HCT116 (cell line): ENCODE measurements around the gene SETD9. TPM values are rescaled to one million over a fixed set of nuclear protein-coding genes. Genes with fewer than 3 reads are reported as not detected.

Source experiments
- ATAC-seq: fragments of 200-7000 bp; cut with Tn5 transposase; 2 replicates; pipeline ENCODE4 v1.9.1; 2020; ENCODE audit warnings: mild to moderate bottlenecking, moderate library complexity
- BruUV-seq: library from RNA; stranded (reverse); fragments of 400-500 nt; replicated peaks from 2 replicates; lab custom pipeline; 2021; lab: Mats Ljungman, UMichigan
- CTCF ChIA-PET: fragments of 300-600 bp; sonication (Branson Sonifier 250); formaldehyde crosslinking; loops from one replicate; lab custom pipeline; 2021; ENCODE audit warnings: antibody characterized with exemption; lab: Charles Lee
- POLR2A ChIA-PET: fragments of 300-600, 350-600 bp; sonication (Branson Sonifier 250); formaldehyde crosslinking; loops from one replicate; lab custom pipeline; 2021; ENCODE audit warnings: antibody characterized with exemption; lab: Charles Lee
- RAD21 ChIA-PET, 2 experiments: fragments of 300-600 bp; sonication (Branson Sonifier 250); formaldehyde crosslinking; loops; one replicate each; lab custom pipeline; 2023; ENCODE audit warnings: low total read pairs in 2 of 2; ENCODE audit not compliant: uncharacterized antibody in 2 of 2, unreplicated experiment in 2 of 2, low non-redundant PET in 1 of 2; lab: Charles Lee
- DNase-seq: peaks from one replicate; pipeline ENCODE4 v3.0.0-alpha.2; 2010; ENCODE audit warnings: low read depth, low spot score
- H2AFZ ChIP-seq: fragments of 200-600 bp; shearing (Covaris generic), sonication (generic); 2 replicates; pipeline ENCODE4 v1.6.1; 2017; ENCODE audit warnings: low read depth, mixed run types, mixed read lengths, antibody characterized with exemption, low read length; ENCODE audit not compliant: poor library complexity, severe bottlenecking
- H3K27ac ChIP-seq: 2 replicates; pipeline ENCODE4 v1.5.1; 2012; ENCODE audit warnings: low read depth, low read length
- H3K27me3 ChIP-seq: fragments of 200-600 bp; sonication (generic); 2 replicates; pipeline ENCODE4 v1.6.1; 2016; ENCODE audit warnings: mixed run types, low read length, mixed read lengths; ENCODE audit not compliant: insufficient read depth
- H3K36me3 ChIP-seq, 2 experiments: fragments of 200-500 bp in 1 of 2; fragments of 200-600 bp in 1 of 2; sonication (Bioruptor generic) in 1 of 2; sonication (generic) in 1 of 2; 2 replicates each; pipeline versions ENCODE4 v1.5.1 to v1.6.1; 2014 to 2016; ENCODE audit warnings: low read length in 2 of 2, inconsistent platforms in 1 of 2, mixed read lengths in 1 of 2, mixed run types in 1 of 2; ENCODE audit not compliant: insufficient read depth in 2 of 2, control insufficient read depth in 1 of 2
- H3K4me1 ChIP-seq, 2 experiments: fragments of 200-600 bp in 1 of 2; sonication (generic) in 1 of 2; 2 replicates each; pipeline versions ENCODE4 v1.5.1 to v1.6.1; 2012 to 2017; ENCODE audit warnings: low read length in 2 of 2, inconsistent platforms in 1 of 2, mild to moderate bottlenecking in 1 of 2, mixed read lengths in 1 of 2, mixed run types in 1 of 2, moderate library complexity in 1 of 2; ENCODE audit not compliant: insufficient read depth in 2 of 2, control insufficient read depth in 1 of 2
- H3K4me2 ChIP-seq: fragments of 200-600 bp; sonication (generic); 2 replicates; pipeline ENCODE4 v1.6.1; 2017; ENCODE audit warnings: mixed run types, low read length, mixed read lengths
- H3K4me3 ChIP-seq, 2 experiments: fragments of 200-600 bp in 1 of 2; sonication (generic) in 1 of 2; replicated peaks in 1 of 2; 2 replicates each; pipeline ENCODE4 v1.5.1; 2011 to 2016; ENCODE audit warnings: low read length in 2 of 2, control low read depth in 1 of 2, low read depth in 1 of 2, mild to moderate bottlenecking in 1 of 2, mixed read lengths in 1 of 2, mixed run types in 1 of 2
- H3K79me2 ChIP-seq: fragments of 200-600 bp; sonication (generic); 2 replicates; pipeline ENCODE4 v1.6.1; 2017; ENCODE audit warnings: mild to moderate bottlenecking, mixed run types, low read length, moderate library complexity, mixed read lengths; ENCODE audit not compliant: insufficient read depth
- H3K9ac ChIP-seq: fragments of 200-600 bp; sonication (generic); 2 replicates; pipeline ENCODE4 v1.6.1; 2016; ENCODE audit warnings: low read length, mixed read lengths
- H3K9me2 ChIP-seq: fragments of 200-600 bp; sonication (generic), shearing (Covaris generic); 2 replicates; pipeline ENCODE4 v1.6.1; 2017; ENCODE audit warnings: mixed run types, mild to moderate bottlenecking, moderate library complexity; ENCODE audit not compliant: insufficient read depth
- H3K9me3 ChIP-seq, 2 experiments: fragments of 200-500 bp in 1 of 2; fragments of 200-600 bp in 1 of 2; sonication (Bioruptor generic) in 1 of 2; sonication (generic) in 1 of 2; 2 replicates each; pipeline ENCODE4 v1.6.1; 2014 to 2017; ENCODE audit warnings: low read length in 2 of 2, mixed read lengths in 2 of 2, inconsistent platforms in 1 of 2, low read depth in 1 of 2, mild to moderate bottlenecking in 1 of 2, mixed run types in 1 of 2, moderate library complexity in 1 of 2; ENCODE audit not compliant: control insufficient read depth in 1 of 2, insufficient read depth in 1 of 2
- H4K20me1 ChIP-seq: fragments of 200-600 bp; sonication (generic), shearing (Covaris generic); 2 replicates; pipeline ENCODE4 v1.6.1; 2017; ENCODE audit warnings: mixed run types, mild to moderate bottlenecking, moderate library complexity; ENCODE audit not compliant: insufficient read depth
- ATF3 ChIP-seq: IDR thresholded peaks from 2 replicates; pipeline ENCODE4 v1.6.1; 2012
- EGR1 ChIP-seq: IDR thresholded peaks from 2 replicates; pipeline ENCODE4 v1.6.1; 2012; ENCODE audit warnings: low read depth
- EZH2phosphoT487 ChIP-seq: fragments of 200-600 bp; IDR thresholded peaks from 2 replicates; pipeline ENCODE4 v1.6.1; 2018; ENCODE audit warnings: antibody characterized with exemption, borderline replicate concordance
- FOSL1 ChIP-seq: IDR thresholded peaks from 2 replicates; pipeline ENCODE4 v1.6.1; 2012; ENCODE audit warnings: low read depth
- JUND ChIP-seq: IDR thresholded peaks from 2 replicates; pipeline ENCODE4 v1.6.1; 2012
- POLR2A ChIP-seq: IDR thresholded peaks from 2 replicates; pipeline ENCODE4 v1.7.0; 2011; ENCODE audit warnings: borderline replicate concordance; ENCODE audit not compliant: insufficient read depth, insufficient read length; ENCODE audit errors: extremely low read depth
- POLR2AphosphoS5 ChIP-seq: IDR thresholded peaks from 2 replicates; pipeline ENCODE4 v1.6.1; 2011; ENCODE audit warnings: mild to moderate bottlenecking, low read depth, low read length, moderate library complexity
- RAD21 ChIP-seq: IDR thresholded peaks from 2 replicates; pipeline ENCODE4 v1.6.1; 2012; ENCODE audit warnings: low read depth, mild to moderate bottlenecking
- REST ChIP-seq: IDR thresholded peaks from 2 replicates; pipeline ENCODE4 v1.6.1; 2012; ENCODE audit warnings: low read depth
- SRF ChIP-seq: IDR thresholded peaks from 2 replicates; pipeline ENCODE4 v1.6.1; 2012; ENCODE audit warnings: low read depth
- TCF7L2 ChIP-seq: IDR thresholded peaks from 2 replicates; pipeline ENCODE4 v1.7.0; 2011; ENCODE audit warnings: borderline replicate concordance, inconsistent platforms; ENCODE audit not compliant: insufficient read depth, insufficient read length; ENCODE audit errors: extremely low read depth
- intact Hi-C: fragments of 100-400 bp; cut with micrococcal nuclease; formaldehyde crosslinking; loops from 2 replicates; pipeline ENCODE4 v1.10.0; 2022
- total RNA-seq: library from RNA; stranded (reverse); gene quantifications from one replicate; pipeline ENCODE4 v1.2.1, GENCODE V29; 2021; ENCODE audit not compliant: unreplicated experiment

The SETD9 gene
- total RNA-seq, 1 experiment from 2014 or later: 10.9 TPM

- ChIA-PET CTCF (no interaction called here), POLR2A (no interaction called here), RAD21 (no interaction called here)
- H3K9me3 ChIP-seq: no peaks in the 10 kb centered on the region
- BruUV-seq: TSS peak; percentile 31
- H3K27me3 ChIP-seq: no peaks in the 10 kb centered on the region
- no peak overlapping the region for H3K9ac ChIP-seq
- no peaks in the 10 kb centered on the region for H4K20me1 ChIP-seq
- no peaks in the 10 kb centered on the region for H3K79me2 ChIP-seq
- intact Hi-C loops: no loop called here
- H3K9me2 ChIP-seq: no peaks in the 10 kb centered on the region
- no peak overlapping the region for H3K27ac ChIP-seq
- H3K4me2 ChIP-seq: no peak overlapping the region
- ATAC-seq (no peak), DNase-seq (no peak)
- peaks cover 19 to 34% of the 10 kb centered on the region in 2 experiments; a peak in 3 of 4 replicates for H3K36me3 ChIP-seq
- no peaks in the 10 kb centered on the region for H3K4me1 ChIP-seq
- no peak overlapping the region for H3K4me3 ChIP-seq
- TF ChIP-seq TCF7L2 (no peak), POLR2A (no peak), RAD21 (no peak), ATF3 (no peak), EZH2phosphoT487 (no peak), FOSL1 (no peak), SRF (no peak), REST (no peak), JUND (no peak), POLR2AphosphoS5 (no peak), EGR1 (no peak)
- H2AFZ ChIP-seq: no peak overlapping the region
Observed at GRCh38 chr5:56881571-56881970, 27.8 kb upstream of the SETD9 start.
